Neuron (in vitro differentiated cells): Measurements from ENCODE around the gene ASB15.

Source experiments
- H2AFZ ChIP-seq: one replicate; pipeline ENCODE4 v1.6.1; 2013; ENCODE audit warnings: low read depth, mild to moderate bottlenecking, inconsistent platforms, low read length, moderate library complexity
- H3K27me3 ChIP-seq: one replicate; pipeline ENCODE4 v1.6.1; 2013; ENCODE audit warnings: low read length; ENCODE audit not compliant: insufficient read depth
- H3K36me3 ChIP-seq: one replicate; pipeline ENCODE4 v1.6.1; 2013; ENCODE audit warnings: low read length; ENCODE audit not compliant: insufficient read depth
- H3K4me1 ChIP-seq: one replicate; pipeline ENCODE4 v1.6.1; 2013; ENCODE audit warnings: low read length; ENCODE audit not compliant: insufficient read depth
- H3K4me3 ChIP-seq: 2 replicates; pipeline ENCODE4 v1.5.1; 2013; ENCODE audit warnings: mild to moderate bottlenecking, low read length, moderate library complexity
- H3K9me3 ChIP-seq: one replicate; pipeline ENCODE4 v1.6.1; 2013; ENCODE audit warnings: low read length

The ASB15 gene

GRCh38 chr7:123607423-123607975, 5.9 kb downstream of the ASB15 start:
- Histone ChIP-seq H3K9me3 (no peaks in the 10 kb centered on the region), H3K27me3 (no peaks in the 10 kb centered on the region), H3K4me1 (no peaks in the 10 kb centered on the region), H2AFZ (no peak overlapping the region), H3K36me3 (no peaks in the 10 kb centered on the region), H3K4me3 (no peak overlapping the region)

DNA sequence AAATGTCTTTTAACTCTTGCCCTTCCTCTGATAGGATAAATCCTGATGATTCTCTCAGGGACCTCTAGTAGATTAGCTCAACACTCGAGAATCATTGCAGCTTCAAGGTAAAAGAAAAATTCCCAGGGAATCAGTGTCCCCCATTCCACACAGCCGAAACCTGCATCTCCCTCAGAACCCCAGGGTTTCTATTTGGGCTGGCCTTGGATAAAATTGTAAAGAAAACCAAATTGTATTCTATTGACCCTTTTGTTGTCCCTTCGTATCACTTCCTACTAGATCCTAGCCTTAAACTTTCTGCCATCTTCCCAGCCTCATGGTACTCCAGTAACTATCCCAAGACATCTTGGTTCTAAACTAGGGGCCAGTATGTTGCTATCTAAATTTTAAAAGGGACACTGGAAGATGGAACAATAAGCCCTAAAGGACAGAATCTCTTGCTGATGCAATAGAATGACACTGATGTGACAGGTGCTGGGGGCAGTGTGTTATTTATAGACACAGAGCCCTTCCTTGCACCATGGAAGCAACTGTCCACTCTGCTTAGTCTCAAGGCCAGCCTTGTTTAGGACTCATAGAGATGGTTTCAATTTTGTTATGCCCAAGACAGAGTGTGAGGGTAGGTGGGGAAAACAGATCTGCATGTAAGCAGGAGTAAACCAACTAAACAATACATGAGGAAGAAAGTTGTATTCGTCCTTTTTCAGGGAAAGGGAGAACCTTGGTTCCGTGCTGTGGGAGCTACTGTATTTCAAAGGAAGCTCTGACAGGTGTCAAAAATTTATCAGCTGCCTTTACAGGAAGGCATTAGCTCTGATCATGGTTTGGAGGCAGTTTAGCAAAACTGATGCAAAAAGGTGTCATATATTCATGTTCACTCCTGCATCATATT, 7.6 kb downstream of the ASB15 start:
- Histone ChIP-seq H3K4me3 (no peak overlapping the region), H3K9me3 (no peaks in the 10 kb centered on the region), H3K27me3 (no peaks in the 10 kb centered on the region), H3K36me3 (no peaks in the 10 kb centered on the region), H2AFZ (no peak overlapping the region), H3K4me1 (no peaks in the 10 kb centered on the region)

GRCh38 chr7:123609883-123610239, 8.2 kb downstream of the ASB15 start:
- H3K27me3 ChIP-seq: no peaks in the 10 kb centered on the region
- no peak overlapping the region for H3K4me3 ChIP-seq
- no peaks in the 10 kb centered on the region for H3K4me1 ChIP-seq
- H2AFZ ChIP-seq: no peak overlapping the region
- no peaks in the 10 kb centered on the region for H3K9me3 ChIP-seq
- H3K36me3 ChIP-seq: no peaks in the 10 kb centered on the region

GRCh38 chr7:123612024-123612423, 10.4 kb downstream of the ASB15 start:
- Histone ChIP-seq H3K36me3 (no peaks in the 10 kb centered on the region), H2AFZ (no peak overlapping the region), H3K4me1 (no peaks in the 10 kb centered on the region), H3K4me3 (no peak overlapping the region), H3K27me3 (no peaks in the 10 kb centered on the region), H3K9me3 (no peaks in the 10 kb centered on the region)

GRCh38 chr7:123615344-123615743, 13.7 kb downstream of the ASB15 start:
- Histone ChIP-seq H3K4me3 (no peak overlapping the region), H3K4me1 (no peaks in the 10 kb centered on the region), H3K9me3 (no peaks in the 10 kb centered on the region), H3K27me3 (no peaks in the 10 kb centered on the region), H2AFZ (no peak overlapping the region), H3K36me3 (no peaks in the 10 kb centered on the region)

DNA sequence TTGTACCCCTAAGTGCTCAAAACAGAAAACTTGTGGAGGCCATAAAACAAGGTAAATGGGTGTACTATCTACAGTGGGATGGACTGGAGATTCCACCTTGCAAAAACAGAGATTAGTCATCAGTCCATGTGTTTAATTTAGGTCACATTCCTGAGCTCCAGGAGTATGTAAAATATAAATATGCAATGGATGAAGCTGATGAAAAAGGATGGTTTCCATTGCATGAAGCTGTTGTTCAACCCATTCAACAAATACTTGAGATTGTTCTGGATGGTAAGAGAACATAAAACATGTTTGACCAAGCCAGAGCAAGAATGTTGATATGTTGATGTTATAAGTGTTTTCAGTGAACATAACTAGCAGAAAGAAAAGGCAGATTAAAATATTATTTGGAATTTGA, 14.6 kb downstream of the ASB15 start:
- H3K9me3 ChIP-seq: no peaks in the 10 kb centered on the region
- no peak overlapping the region for H3K4me3 ChIP-seq
- no peaks in the 10 kb centered on the region for H3K4me1 ChIP-seq
- no peak overlapping the region for H2AFZ ChIP-seq
- no peaks in the 10 kb centered on the region for H3K27me3 ChIP-seq
- H3K36me3 ChIP-seq: no peaks in the 10 kb centered on the region

- H3K4me1 ChIP-seq: no peaks in the 10 kb centered on the region
- no peaks in the 10 kb centered on the region for H3K27me3 ChIP-seq
Measured at GRCh38 chr7:123621707-123622106, 20.1 kb downstream of the ASB15 start.

DNA sequence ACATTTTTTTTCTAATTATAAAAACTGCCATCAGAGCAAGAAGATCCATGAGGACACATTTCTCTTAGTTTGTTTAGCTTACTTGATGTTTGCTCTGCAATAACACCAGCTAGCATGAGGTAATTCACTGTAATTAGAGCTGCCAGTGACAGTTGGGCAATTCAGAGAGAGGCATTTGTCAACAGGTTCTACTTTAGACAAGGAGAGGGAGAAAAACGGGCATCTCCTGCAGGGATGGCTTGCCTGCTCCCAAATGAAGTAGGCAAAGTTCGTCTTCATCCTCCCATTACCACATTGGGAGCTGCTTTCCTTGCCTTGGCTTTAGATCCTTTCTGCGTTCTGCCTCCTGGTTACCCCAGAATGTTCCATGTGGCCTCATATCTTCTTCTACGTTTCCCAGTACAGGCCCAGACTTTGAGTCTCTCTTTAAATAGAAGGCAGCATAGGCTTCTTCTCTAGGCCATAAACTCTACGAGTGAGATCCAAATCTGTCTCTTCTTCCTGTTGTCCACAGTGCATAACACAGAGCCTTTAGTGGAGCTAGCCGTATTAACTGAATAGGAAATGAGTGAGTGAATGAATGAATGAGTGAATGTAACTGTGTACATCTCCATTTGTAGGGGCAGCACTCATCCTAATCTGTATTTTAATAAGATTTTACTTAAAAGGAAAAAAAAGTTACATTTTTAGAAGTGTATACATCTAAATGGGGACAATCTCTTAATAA, 21.2 kb downstream of the ASB15 start:
- Histone ChIP-seq H3K27me3 (no peaks in the 10 kb centered on the region), H3K9me3 (no peaks in the 10 kb centered on the region), H2AFZ (no peak overlapping the region), H3K4me3 (no peak overlapping the region), H3K36me3 (no peaks in the 10 kb centered on the region), H3K4me1 (no peaks in the 10 kb centered on the region)

More at GRCh38 chr7:123621707-123622106, 20.1 kb downstream of the ASB15 start:
- Histone ChIP-seq H3K4me3 (no peak overlapping the region), H3K36me3 (no peaks in the 10 kb centered on the region), H3K9me3 (no peaks in the 10 kb centered on the region), H2AFZ (no peak overlapping the region)

GRCh38 chr7:123624527-123625183, 23.0 kb downstream of the ASB15 start:
- H3K4me1 ChIP-seq: no peaks in the 10 kb centered on the region
- H3K4me3 ChIP-seq: no peak overlapping the region
- H3K27me3 ChIP-seq: no peaks in the 10 kb centered on the region
- H3K9me3 ChIP-seq: no peaks in the 10 kb centered on the region
- no peaks in the 10 kb centered on the region for H3K36me3 ChIP-seq
- H2AFZ ChIP-seq: no peak overlapping the region

GRCh38 chr7:123625254-123625653, 23.6 kb downstream of the ASB15 start:
- Histone ChIP-seq H3K9me3 (no peaks in the 10 kb centered on the region), H3K36me3 (no peaks in the 10 kb centered on the region), H3K4me1 (no peaks in the 10 kb centered on the region), H2AFZ (no peak overlapping the region), H3K27me3 (no peaks in the 10 kb centered on the region), H3K4me3 (no peak overlapping the region)

DNA sequence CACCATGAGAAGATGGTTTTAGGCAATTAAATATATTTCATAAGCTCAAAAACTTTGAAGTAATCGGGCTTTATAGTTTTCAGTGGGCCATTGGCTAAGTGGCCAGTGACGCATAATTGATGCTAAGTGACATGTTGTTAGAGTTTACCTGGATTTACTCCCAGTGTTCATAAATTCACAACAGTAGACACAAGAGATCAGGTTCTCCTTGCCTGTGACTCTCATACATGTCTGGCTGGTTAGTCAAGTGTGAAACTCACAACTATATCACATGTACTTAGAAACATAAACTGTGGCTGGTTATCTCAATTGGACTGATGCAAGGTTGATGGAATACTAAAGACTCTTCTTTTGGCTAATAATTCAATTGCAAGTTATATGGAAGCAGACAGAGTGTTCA, 26.2 kb downstream of the ASB15 start:
- Histone ChIP-seq H3K4me3 (no peak overlapping the region), H3K36me3 (no peaks in the 10 kb centered on the region), H2AFZ (no peak overlapping the region), H3K4me1 (no peaks in the 10 kb centered on the region), H3K9me3 (no peaks in the 10 kb centered on the region), H3K27me3 (no peaks in the 10 kb centered on the region)

- no peaks in the 10 kb centered on the region for H3K36me3 ChIP-seq
- H3K9me3 ChIP-seq: no peaks in the 10 kb centered on the region
- H3K4me1 ChIP-seq: peaks cover 3% of the 10 kb centered on the region
- H3K27me3 ChIP-seq: no peaks in the 10 kb centered on the region
- no peak overlapping the region for H2AFZ ChIP-seq
- no peak overlapping the region for H3K4me3 ChIP-seq
Measured at GRCh38 chr7:123628829-123629228, 27.2 kb downstream of the ASB15 start.

DNA sequence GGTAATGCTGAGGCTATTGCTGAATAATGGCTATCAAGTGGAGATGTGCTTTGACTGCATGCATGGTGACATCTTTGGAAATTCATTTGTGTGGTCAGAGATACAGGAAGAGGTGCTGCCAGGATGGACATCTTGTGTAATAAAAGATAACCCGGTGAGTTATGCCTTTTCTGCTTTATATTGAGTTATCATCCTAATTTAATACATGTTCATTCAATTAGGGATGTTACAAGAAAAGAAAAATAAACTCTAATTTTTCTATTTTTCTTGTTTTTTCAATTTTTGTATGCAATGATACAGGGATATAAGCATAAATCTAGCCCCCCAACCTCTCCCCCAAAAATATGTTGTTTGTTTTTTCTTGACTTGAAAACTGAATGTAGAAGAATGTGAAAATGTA, 27.7 kb downstream of the ASB15 start:
- Histone ChIP-seq H2AFZ (no peak overlapping the region), H3K9me3 (no peaks in the 10 kb centered on the region), H3K4me3 (no peak overlapping the region), H3K36me3 (no peaks in the 10 kb centered on the region), H3K27me3 (no peaks in the 10 kb centered on the region), H3K4me1 (peaks cover 3% of the 10 kb centered on the region)
